Measurements from ENCODE around the gene TUBD1. TPM values are rescaled to one million over a fixed set of nuclear protein-coding genes. Genes with fewer than 3 reads are reported as not detected.

The TUBD1 gene
- total RNA-seq, 1 experiment from 2014 or later: 7.3 TPM

Small RNA genes lying within 50 kb of the gene (small RNA-seq; reads per million reads assigned to genes)
- gene RNU6-450P: 0 reads per million in 2 experiments
- 0 reads per million in 2 experiments for gene RPS29P21

Other genes with a start within 250 kb of the TUBD1 start
- 104 and 125 TPM in 2 replicates for gene PTRH2, start 185.5 kb downstream of the TUBD1 start, total RNA-seq (2014; rRNA removed; shearing (Covaris generic))
- gene VMP1, start 185.3 kb downstream of the TUBD1 start, total RNA-seq (2014; rRNA removed; shearing (Covaris generic)): 505 and 568 TPM in 2 replicates
- gene RPS6KB1, start 178 bp upstream of the TUBD1 start, total RNA-seq (2014; rRNA removed; shearing (Covaris generic)): 29.6 TPM in 2 replicates
- gene RNFT1, start 71.8 kb upstream of the TUBD1 start, total RNA-seq (2014; rRNA removed; shearing (Covaris generic)): 70.4 and 81.9 TPM in 2 replicates
- 27.1 and 28.1 TPM in 2 replicates for gene HEATR6, start 186.0 kb upstream of the TUBD1 start, total RNA-seq (2014; rRNA removed; shearing (Covaris generic))

Measured in SK-MEL-5 (cell line).